Ovary (tissue), 3 donors: Measurements from ENCODE around the gene ZNF117.

Experiments used
- POLR2A ChIP-seq: fragments of 450-650 bp; IDR thresholded peaks from one replicate; pipeline ENCODE4 v1.6.1; 2017; ENCODE audit warnings: antibody characterized with exemption, mild to moderate bottlenecking, moderate library complexity
- TF ChIP-seq, protein P1 (sequence below), 3 donors: fragments of 450-650 bp in 2 of 3; fragments of 200-600 bp in 1 of 3; IDR thresholded peaks; one replicate each; pipeline versions ENCODE4 v1.5.1 to v1.8.0; 2016 to 2022; ENCODE audit warnings: antibody characterized with exemption in 3 of 3, mild to moderate bottlenecking in 1 of 3
- donor health status: DM: no; HTN: no; CAD: no.

DNA sequence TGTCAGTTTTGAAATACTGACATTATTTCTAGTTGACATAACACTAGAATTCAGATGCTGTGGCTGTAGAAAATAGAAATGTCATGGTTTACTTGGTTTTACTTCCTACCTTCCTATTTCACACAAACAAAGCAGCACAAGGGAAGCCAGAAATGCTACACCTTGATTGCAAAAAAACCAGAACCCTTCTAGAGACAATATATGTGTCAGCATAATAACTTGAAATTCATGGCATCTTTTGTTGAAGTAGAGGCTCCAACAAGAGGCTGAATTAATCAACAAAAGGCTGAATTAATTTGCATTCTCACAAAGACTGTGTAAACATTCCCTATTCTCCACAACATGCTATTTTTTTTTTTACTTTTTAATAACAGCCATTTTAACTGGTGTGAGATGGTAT is 25.2 kb downstream of the ZNF117 start:
- TF ChIP-seq POLR2A = no peak
- TF ChIP-seq, protein P1, sequence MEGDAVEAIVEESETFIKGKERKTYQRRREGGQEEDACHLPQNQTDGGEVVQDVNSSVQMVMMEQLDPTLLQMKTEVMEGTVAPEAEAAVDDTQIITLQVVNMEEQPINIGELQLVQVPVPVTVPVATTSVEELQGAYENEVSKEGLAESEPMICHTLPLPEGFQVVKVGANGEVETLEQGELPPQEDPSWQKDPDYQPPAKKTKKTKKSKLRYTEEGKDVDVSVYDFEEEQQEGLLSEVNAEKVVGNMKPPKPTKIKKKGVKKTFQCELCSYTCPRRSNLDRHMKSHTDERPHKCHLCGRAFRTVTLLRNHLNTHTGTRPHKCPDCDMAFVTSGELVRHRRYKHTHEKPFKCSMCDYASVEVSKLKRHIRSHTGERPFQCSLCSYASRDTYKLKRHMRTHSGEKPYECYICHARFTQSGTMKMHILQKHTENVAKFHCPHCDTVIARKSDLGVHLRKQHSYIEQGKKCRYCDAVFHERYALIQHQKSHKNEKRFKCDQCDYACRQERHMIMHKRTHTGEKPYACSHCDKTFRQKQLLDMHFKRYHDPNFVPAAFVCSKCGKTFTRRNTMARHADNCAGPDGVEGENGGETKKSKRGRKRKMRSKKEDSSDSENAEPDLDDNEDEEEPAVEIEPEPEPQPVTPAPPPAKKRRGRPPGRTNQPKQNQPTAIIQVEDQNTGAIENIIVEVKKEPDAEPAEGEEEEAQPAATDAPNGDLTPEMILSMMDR (IDR thresholded peaks at IDR 0.05) = no peak
